ENCODE data around the gene COL3A1. TPM values are rescaled to one million over a fixed set of nuclear protein-coding genes. Genes with fewer than 3 reads are reported as not detected.

Gene COL3A1
- total and polyA plus RNA-seq, 9 of the 15 experiments (the other 6 are each of a cell fraction or from before 2014, with no cell fraction given) = 0.01 to 0.71 (median 0.07) TPM; not detected in 2

DNA sequence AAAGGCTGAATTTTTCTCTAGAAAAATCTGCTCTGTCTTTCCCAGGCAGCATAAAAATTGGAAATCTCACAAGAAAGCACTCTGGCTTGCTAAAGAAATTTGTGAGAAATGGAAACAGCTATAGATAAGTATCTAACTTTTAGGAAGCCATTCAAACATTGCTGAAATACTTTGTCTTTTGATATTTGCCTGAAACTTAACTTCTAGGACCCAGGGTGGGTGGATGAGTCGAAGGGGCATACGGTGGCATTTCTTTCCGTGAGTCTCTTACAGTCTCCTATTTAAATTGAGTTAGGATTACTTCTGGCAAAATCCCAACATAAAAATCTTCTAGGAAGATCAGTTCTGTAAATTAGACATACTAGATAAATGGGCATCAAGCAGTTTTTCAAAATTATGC lies 532 bp upstream of the COL3A1 start (continued):
- TF ChIP-seq EP300 (IDR thresholded peaks at IDR 0.05; ENCODE audit: low read length) (no peak), ZNF444 (CRISPR knock-in tag; IDR thresholded peaks at IDR 0.05) (no peak), IFI16 (CRISPR knock-in tag; IDR thresholded peaks at IDR 0.05) (no peak), E2F5 (CRISPR knock-in tag; IDR thresholded peaks at IDR 0.05) (no peak), TRIM24 (IDR thresholded peaks at IDR 0.05) (no peak), BDP1 (IDR thresholded peaks at IDR 0.05; ENCODE audit: insufficient read depth, insufficient read length) (no peak), PHF8 (IDR thresholded peaks at IDR 0.05; ENCODE audit: borderline replicate concordance, low read length) (no peak)

- TF ChIP-seq, protein P1, sequence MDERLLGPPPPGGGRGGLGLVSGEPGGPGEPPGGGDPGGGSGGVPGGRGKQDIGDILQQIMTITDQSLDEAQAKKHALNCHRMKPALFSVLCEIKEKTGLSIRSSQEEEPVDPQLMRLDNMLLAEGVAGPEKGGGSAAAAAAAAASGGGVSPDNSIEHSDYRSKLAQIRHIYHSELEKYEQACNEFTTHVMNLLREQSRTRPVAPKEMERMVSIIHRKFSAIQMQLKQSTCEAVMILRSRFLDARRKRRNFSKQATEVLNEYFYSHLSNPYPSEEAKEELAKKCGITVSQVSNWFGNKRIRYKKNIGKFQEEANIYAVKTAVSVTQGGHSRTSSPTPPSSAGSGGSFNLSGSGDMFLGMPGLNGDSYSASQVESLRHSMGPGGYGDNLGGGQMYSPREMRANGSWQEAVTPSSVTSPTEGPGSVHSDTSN (CRISPR knock-in tag; IDR thresholded peaks at IDR 0.05; ENCODE audit: low read depth) = no peak
- TF ChIP-seq, protein P1 (tag; conservative IDR thresholded peaks at IDR 0.05; ENCODE audit: low read depth) = 0 out of 2 replicates have a peak, but pooled peaks have one; percentile 34
- no peak for TF ChIP-seq GMEB1 (CRISPR knock-in tag; IDR thresholded peaks at IDR 0.05)
- Histone ChIP-seq H3K9ac (ENCODE audit: insufficient read depth in 1 of 2, low read depth in 2 of 2, low read length in 2 of 2) (no peak overlapping the region), H4K20me1 (replicated peaks; ENCODE audit: control insufficient read depth, insufficient read depth, low read length) (no peaks in the 10 kb centered on the region), H2AFZ (ENCODE audit: low read depth, low read length) (no peak overlapping the region), H3K4me2 (ENCODE audit: insufficient read depth, low read length) (no peak overlapping the region), H3K79me2 (ENCODE audit: control insufficient read depth, insufficient read depth, low read length) (no peaks in the 10 kb centered on the region), H3K9me1 (ENCODE audit: control insufficient read depth, insufficient read depth, low read length) (no peaks in the 10 kb centered on the region), H3K36me3 (ENCODE audit: control insufficient read depth, insufficient read depth, low read length) (no peaks in the 10 kb centered on the region), H3K9me3 (replicated peaks; ENCODE audit: control insufficient read depth, insufficient read depth, low read depth, low read length) (no peaks in the 10 kb centered on the region), H3K27ac (ENCODE audit: extremely low read depth, low read depth, low read length) (no peak overlapping the region), H3K4me1 (replicated peaks in 1 of 2; ENCODE audit: control insufficient read depth in 2 of 2, insufficient read depth in 2 of 2, low read length in 2 of 2) (no peaks in the 10 kb centered on the region), H3K27me3 (ENCODE audit: control insufficient read depth in 2 of 2, insufficient read depth in 2 of 2, low read length in 2 of 2) (no peaks in the 10 kb centered on the region), H3K4me3 (no peak overlapping the region)
- DNase-seq (ENCODE audit: extremely low read depth in 1 of 4, low spot score in 3 of 4) (peak in 2 of 4 experiments; percentile 1 to 2), ATAC-seq (no peak), FAIRE-seq (no peak)
- in situ Hi-C loops (cut with MboI) (no loop called here), intact Hi-C loops (cut with micrococcal nuclease) (loop anchor here (10.0 kb wide), 1 partner anchor 451 kb away; no protein-coding TSS in a partner anchor)
- POLR2A ChIA-PET = no interaction called here
- CTCF ChIA-PET (ENCODE audit: low intra/inter-chr PET ratio) = no interaction called here
- BruUV-seq (replicated peaks) = no TSS peak
- no CpG with 5 or more reads among the region's 1 CpG for WGBS (ENCODE audit: insufficient coverage, low coverage, missing lambda C conversion rate)
These were observed 1.4 kb downstream of the COL3A1 start for GRCh38 chr2:188975497-188976102.
